ENCODE data around the gene FIBCD1.

The FIBCD1 gene

GRCh38 chr9:130862217-130862616 is 76.8 kb downstream of the FIBCD1 start:
- H3K9me3 Mint-ChIP-seq = no peaks in the 10 kb centered on the region
- peaks cover 3% of the 10 kb centered on the region for H3K4me1 Mint-ChIP-seq (ENCODE audit: low read depth)
- no peak overlapping the region for H3K4me3 Mint-ChIP-seq
- no peak overlapping the region for H3K27ac Mint-ChIP-seq
- no peaks in the 10 kb centered on the region for H3K36me3 Mint-ChIP-seq (ENCODE audit: low read depth)
- no peaks in the 10 kb centered on the region for H3K27me3 Mint-ChIP-seq (ENCODE audit: low read depth)

GRCh38 chr9:130861372-130862180 is 77.5 kb downstream of the FIBCD1 start:
- H3K36me3 Mint-ChIP-seq (ENCODE audit: low read depth) = no peaks in the 10 kb centered on the region

GRCh38 chr9:130860458-130861316 is 78.4 kb downstream of the FIBCD1 start:
- no peak overlapping the region for H3K4me3 Mint-ChIP-seq
- H3K36me3 Mint-ChIP-seq (ENCODE audit: low read depth) = no peaks in the 10 kb centered on the region
- H3K9me3 Mint-ChIP-seq = no peaks in the 10 kb centered on the region
- H3K4me1 Mint-ChIP-seq (ENCODE audit: low read depth) = no peaks in the 10 kb centered on the region
- no peaks in the 10 kb centered on the region for H3K27me3 Mint-ChIP-seq (ENCODE audit: low read depth)
- H3K27ac Mint-ChIP-seq = no peak overlapping the region

More at GRCh38 chr9:130861372-130862180, 77.5 kb downstream of the FIBCD1 start:
- Mint-ChIP-seq H3K4me3 (no peak overlapping the region), H3K27me3 (ENCODE audit: low read depth) (no peaks in the 10 kb centered on the region), H3K9me3 (no peaks in the 10 kb centered on the region), H3K4me1 (ENCODE audit: low read depth) (peaks cover 3% of the 10 kb centered on the region), H3K27ac (no peak overlapping the region)

- Mint-ChIP-seq H3K4me1 (ENCODE audit: low read depth) (no peaks in the 10 kb centered on the region), H3K9me3 (no peaks in the 10 kb centered on the region), H3K36me3 (ENCODE audit: low read depth) (no peaks in the 10 kb centered on the region), H3K27ac (no peak overlapping the region), H3K4me3 (no peak overlapping the region), H3K27me3 (ENCODE audit: low read depth) (no peaks in the 10 kb centered on the region)
Observed at GRCh38 chr9:130858739-130859705, 80.0 kb downstream of the FIBCD1 start.

GRCh38 chr9:130857864-130858738 is 80.9 kb downstream of the FIBCD1 start:
- H3K4me1 Mint-ChIP-seq (ENCODE audit: low read depth) = no peaks in the 10 kb centered on the region
- no peak overlapping the region for H3K4me3 Mint-ChIP-seq
- H3K9me3 Mint-ChIP-seq = no peaks in the 10 kb centered on the region
- no peak overlapping the region for H3K27ac Mint-ChIP-seq
- no peaks in the 10 kb centered on the region for H3K27me3 Mint-ChIP-seq (ENCODE audit: low read depth)
- no peaks in the 10 kb centered on the region for H3K36me3 Mint-ChIP-seq (ENCODE audit: low read depth)

DNA sequence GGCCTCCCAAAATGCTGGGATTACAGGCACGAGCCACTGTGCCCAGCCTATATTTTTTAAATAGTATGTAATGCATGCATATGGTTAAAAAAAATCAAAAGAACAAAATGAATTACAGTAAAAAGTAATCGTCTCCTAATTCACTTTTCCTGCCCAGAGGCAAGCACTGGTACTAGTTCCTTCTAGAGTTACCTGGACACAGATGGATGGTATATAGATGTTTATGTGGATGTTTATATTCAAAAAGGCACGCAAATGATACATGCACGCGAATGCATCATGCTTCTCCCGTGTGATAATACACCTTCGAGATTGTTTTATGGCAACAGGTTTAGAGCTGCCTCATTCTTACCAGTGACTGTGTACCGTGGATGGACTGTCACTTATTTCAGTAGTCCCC is 82.6 kb downstream of the FIBCD1 start:
- H3K27me3 Mint-ChIP-seq (ENCODE audit: low read depth) = no peaks in the 10 kb centered on the region
- no peaks in the 10 kb centered on the region for H3K9me3 Mint-ChIP-seq
- H3K36me3 Mint-ChIP-seq (ENCODE audit: low read depth) = no peaks in the 10 kb centered on the region
- no peak overlapping the region for H3K4me3 Mint-ChIP-seq
- no peak overlapping the region for H3K27ac Mint-ChIP-seq
- H3K4me1 Mint-ChIP-seq (ENCODE audit: low read depth) = no peaks in the 10 kb centered on the region

DNA sequence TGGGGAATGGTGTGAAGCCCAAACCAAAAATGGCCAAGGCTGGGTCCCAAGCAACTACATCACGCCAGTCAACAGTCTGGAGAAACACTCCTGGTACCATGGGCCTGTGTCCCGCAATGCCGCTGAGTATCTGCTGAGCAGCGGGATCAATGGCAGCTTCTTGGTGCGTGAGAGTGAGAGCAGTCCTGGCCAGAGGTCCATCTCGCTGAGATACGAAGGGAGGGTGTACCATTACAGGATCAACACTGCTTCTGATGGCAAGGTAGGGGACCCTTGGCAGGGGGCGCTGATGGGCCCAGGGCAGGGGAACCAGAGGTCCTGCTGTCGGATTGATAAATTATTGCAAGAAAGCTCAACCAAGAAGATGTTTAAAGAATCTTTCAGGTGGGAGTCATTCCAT is 84.2 kb downstream of the FIBCD1 start:
- Mint-ChIP-seq H3K36me3 (ENCODE audit: low read depth) (no peaks in the 10 kb centered on the region), H3K27ac (no peak overlapping the region), H3K27me3 (ENCODE audit: low read depth) (no peaks in the 10 kb centered on the region), H3K9me3 (no peaks in the 10 kb centered on the region), H3K4me3 (no peak overlapping the region), H3K4me1 (ENCODE audit: low read depth) (no peaks in the 10 kb centered on the region)

DNA sequence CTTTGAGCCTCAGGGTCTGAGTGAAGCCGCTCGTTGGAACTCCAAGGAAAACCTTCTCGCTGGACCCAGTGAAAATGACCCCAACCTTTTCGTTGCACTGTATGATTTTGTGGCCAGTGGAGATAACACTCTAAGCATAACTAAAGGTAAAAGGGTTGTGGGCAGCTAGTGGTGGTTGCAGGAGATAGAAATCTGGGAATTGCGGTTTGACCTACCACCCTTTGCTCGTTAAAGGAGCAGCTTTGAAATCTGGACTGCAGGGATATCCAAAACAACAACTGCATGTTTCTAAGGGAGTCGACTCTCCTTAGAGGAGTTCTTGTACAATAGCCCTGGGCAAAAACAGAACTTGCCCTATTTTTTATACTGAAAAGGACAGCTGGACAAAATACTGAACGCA is 85.0 kb downstream of the FIBCD1 start:
- Mint-ChIP-seq H3K36me3 (ENCODE audit: low read depth) (no peaks in the 10 kb centered on the region), H3K27me3 (ENCODE audit: low read depth) (no peaks in the 10 kb centered on the region), H3K9me3 (no peaks in the 10 kb centered on the region), H3K27ac (no peak overlapping the region), H3K4me1 (ENCODE audit: low read depth) (no peaks in the 10 kb centered on the region), H3K4me3 (no peak overlapping the region)

- no peaks in the 10 kb centered on the region for H3K4me1 Mint-ChIP-seq (ENCODE audit: low read depth)
- H3K27ac Mint-ChIP-seq = no peak overlapping the region
- H3K36me3 Mint-ChIP-seq (ENCODE audit: low read depth) = no peaks in the 10 kb centered on the region
- H3K4me3 Mint-ChIP-seq = no peak overlapping the region
- no peaks in the 10 kb centered on the region for H3K27me3 Mint-ChIP-seq (ENCODE audit: low read depth)
- no peaks in the 10 kb centered on the region for H3K9me3 Mint-ChIP-seq
Observed at GRCh38 chr9:130852801-130853200, 86.2 kb downstream of the FIBCD1 start.
